Peyer's patch (tissue), 4 donors: ENCODE data around the gene MAP3K12.

Source experiments
- POLR2A ChIP-seq, 2 donors: fragments of 450-650 bp; IDR thresholded peaks; one replicate each; pipeline ENCODE4 v1.5.1; 2017; ENCODE audit warnings: antibody characterized with exemption in 2 of 2, mild to moderate bottlenecking in 2 of 2, moderate library complexity in 2 of 2
- TF ChIP-seq, protein P1 (sequence below), 6 experiments: fragments of 450-650 bp in 4 of 6; fragments of 200-600 bp in 2 of 6; sonication (generic) in 1 of 6; IDR thresholded peaks; one replicate each; pipeline ENCODE4 v1.5.1; 2017 to 2019; ENCODE audit warnings: antibody characterized with exemption in 6 of 6, mild to moderate bottlenecking in 3 of 6, moderate library complexity in 1 of 6

DNA sequence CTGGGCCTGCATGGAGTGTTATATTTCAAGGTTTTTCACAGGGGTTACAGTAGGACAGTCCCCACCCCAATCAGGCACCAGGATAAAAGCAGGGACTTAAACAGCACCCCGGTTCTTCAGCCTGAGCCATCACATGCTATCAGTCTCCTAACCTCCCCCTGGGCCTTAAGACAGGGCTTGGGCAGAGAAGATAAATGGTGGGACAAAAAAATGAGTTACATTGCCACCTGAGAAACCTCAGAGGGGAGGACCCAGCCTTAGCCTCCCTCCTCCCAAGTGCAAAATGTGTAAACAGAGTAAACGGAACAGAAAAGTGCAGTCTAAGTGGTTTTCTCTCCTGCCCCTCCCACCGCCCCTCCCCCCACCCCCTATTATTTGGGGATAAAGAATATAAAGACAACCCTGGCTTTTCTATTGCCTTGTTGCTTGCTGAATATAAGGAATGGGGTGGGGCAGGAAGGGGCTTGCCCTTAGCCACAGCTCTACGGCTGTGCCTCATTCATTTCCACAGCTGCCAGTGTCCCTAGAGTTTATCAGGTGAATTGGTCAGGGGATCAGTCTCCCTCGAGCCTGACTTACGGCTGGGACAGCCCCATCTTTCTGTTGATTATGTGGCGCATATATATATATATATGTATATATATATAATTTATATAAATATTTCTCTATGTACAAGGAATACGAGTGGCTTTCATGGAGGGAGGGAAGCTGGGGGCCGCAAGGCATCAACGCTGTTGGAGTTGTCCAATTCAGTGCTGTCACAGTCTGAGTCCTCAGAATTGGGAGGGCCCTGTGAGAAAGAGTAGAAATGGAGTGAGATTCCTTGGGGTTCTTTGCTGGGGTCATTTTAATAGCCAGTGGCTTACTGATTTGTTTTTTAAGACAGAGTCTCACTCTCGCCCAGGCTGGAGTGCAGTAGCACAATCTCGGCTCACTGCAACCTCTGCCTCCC is 18.5 kb downstream of the MAP3K12 start:
- TF ChIP-seq, protein P1, sequence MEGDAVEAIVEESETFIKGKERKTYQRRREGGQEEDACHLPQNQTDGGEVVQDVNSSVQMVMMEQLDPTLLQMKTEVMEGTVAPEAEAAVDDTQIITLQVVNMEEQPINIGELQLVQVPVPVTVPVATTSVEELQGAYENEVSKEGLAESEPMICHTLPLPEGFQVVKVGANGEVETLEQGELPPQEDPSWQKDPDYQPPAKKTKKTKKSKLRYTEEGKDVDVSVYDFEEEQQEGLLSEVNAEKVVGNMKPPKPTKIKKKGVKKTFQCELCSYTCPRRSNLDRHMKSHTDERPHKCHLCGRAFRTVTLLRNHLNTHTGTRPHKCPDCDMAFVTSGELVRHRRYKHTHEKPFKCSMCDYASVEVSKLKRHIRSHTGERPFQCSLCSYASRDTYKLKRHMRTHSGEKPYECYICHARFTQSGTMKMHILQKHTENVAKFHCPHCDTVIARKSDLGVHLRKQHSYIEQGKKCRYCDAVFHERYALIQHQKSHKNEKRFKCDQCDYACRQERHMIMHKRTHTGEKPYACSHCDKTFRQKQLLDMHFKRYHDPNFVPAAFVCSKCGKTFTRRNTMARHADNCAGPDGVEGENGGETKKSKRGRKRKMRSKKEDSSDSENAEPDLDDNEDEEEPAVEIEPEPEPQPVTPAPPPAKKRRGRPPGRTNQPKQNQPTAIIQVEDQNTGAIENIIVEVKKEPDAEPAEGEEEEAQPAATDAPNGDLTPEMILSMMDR (IDR thresholded peaks at IDR 0.05) = no peak
- no peak for TF ChIP-seq POLR2A (IDR thresholded peaks at IDR 0.05)
